K562 (cell line): ENCODE measurements around the gene LYSMD1. TPM values are rescaled to one million over a fixed set of nuclear protein-coding genes. Genes with fewer than 3 reads are reported as not detected.

Experiments
- CBFB ChIP-seq: sonication (generic); formaldehyde crosslinking; IDR thresholded peaks from 2 replicates; pipeline ENCODE4 v1.4.0; 2020; ENCODE audit warnings: mild to moderate bottlenecking, missing genetic modification reagents
- CBX1 ChIP-seq: sonication (generic); IDR thresholded peaks from 2 replicates; pipeline ENCODE4 v1.6.1; 2016; ENCODE audit warnings: antibody characterized with exemption, low read depth, mild to moderate bottlenecking
- GATAD2B ChIP-seq: fragments of 450-650 bp; IDR thresholded peaks from 2 replicates; pipeline ENCODE4 v1.6.1; 2017; ENCODE audit warnings: mild to moderate bottlenecking, borderline replicate concordance
- HCFC1 ChIP-seq: IDR thresholded peaks from 2 replicates; pipeline ENCODE4 v1.6.1; 2012; ENCODE audit warnings: low read depth, low read length, improper control_type of control experiment
- HDAC3 ChIP-seq: fragments of 450-650 bp; IDR thresholded peaks from 2 replicates; pipeline ENCODE4 v1.6.1; 2018; ENCODE audit warnings: borderline replicate concordance, mild to moderate bottlenecking, moderate library complexity; ENCODE audit not compliant: partially characterized antibody
- HNRNPK ChIP-seq: fragments of 200-400 bp; formaldehyde crosslinking; IDR thresholded peaks from one replicate; pipeline ENCODE4 v1.6.1; 2018; ENCODE audit warnings: mild to moderate bottlenecking, low read depth, low read length; ENCODE audit not compliant: poor library complexity, severe bottlenecking
- JUN ChIP-seq, 2 experiments: sonication (generic) in 1 of 2; formaldehyde crosslinking in 1 of 2; IDR thresholded peaks; 2 replicates each; pipeline versions ENCODE4 v1.6.1 to v1.8.0; 2012 to 2022; ENCODE audit warnings: borderline replicate concordance in 2 of 2, mild to moderate bottlenecking in 2 of 2, improper control_type of control experiment in 1 of 2, low read depth in 1 of 2, low read length in 1 of 2, missing genetic modification reagents in 1 of 2
- NCOR1 ChIP-seq: fragments of 450-650 bp; IDR thresholded peaks from 2 replicates; pipeline ENCODE4 v1.6.1; 2016; ENCODE audit warnings: mild to moderate bottlenecking, moderate library complexity
- PURB ChIP-seq: sonication (generic); formaldehyde crosslinking; IDR thresholded peaks from 2 replicates; pipeline ENCODE4 v1.9.0; 2021; ENCODE audit warnings: low read depth, mild to moderate bottlenecking, missing genetic modification reagents
- RBM39 ChIP-seq: fragments of 200-400 bp; formaldehyde crosslinking; optimal IDR thresholded peaks from 2 replicates; pipeline ENCODE3; 2018; ENCODE audit warnings: low read depth, low read length
- SNAPC5 ChIP-seq: fragments of 250-450 bp; sonication (Bioruptor Pico); IDR thresholded peaks from 2 replicates; pipeline ENCODE4 v1.8.0; 2021; ENCODE audit warnings: moderate library complexity, mild to moderate bottlenecking, inconsistent platforms
- SNRNP70 ChIP-seq: fragments of 200-400 bp; formaldehyde crosslinking; optimal IDR thresholded peaks from 2 replicates; pipeline ENCODE3; 2017; ENCODE audit warnings: low read depth, low read length
- ZBTB1 ChIP-seq: sonication (generic); formaldehyde crosslinking; IDR thresholded peaks from 2 replicates; pipeline ENCODE4 v1.8.1; 2023; ENCODE audit warnings: missing genetic modification reagents, low read depth, mild to moderate bottlenecking, borderline replicate concordance
- ZBTB2 ChIP-seq: fragments of 450-650 bp; IDR thresholded peaks from 2 replicates; pipeline ENCODE4 v1.6.1; 2016; ENCODE audit warnings: antibody characterized with exemption
- ZNF124 ChIP-seq: sonication (generic); formaldehyde crosslinking; IDR thresholded peaks from 2 replicates; pipeline ENCODE4 v1.8.1; 2022; ENCODE audit warnings: missing genetic modification reagents
- ZNF239 ChIP-seq: fragments of 250-450 bp; sonication (Bioruptor Pico); IDR thresholded peaks from 2 replicates; pipeline ENCODE4 v1.4.0; 2020; ENCODE audit warnings: mild to moderate bottlenecking
- ZNF436 ChIP-seq: fragments of 250-450, 450-650 bp; sonication (Bioruptor Pico); formaldehyde crosslinking; IDR thresholded peaks from 2 replicates; pipeline ENCODE4 v1.7.0; 2020; ENCODE audit warnings: mild to moderate bottlenecking
- polyA plus RNA-seq, 8 experiments: library from polyadenylated mRNA; depleted of rRNA in 4 of 8; stranded (reverse) in 5 of 8; unstranded in 3 of 8; fragments of >200 nt; fragmentation: Nextera tagmentation in 2 of 8; fragmentation: Illumina TruSeq in 1 of 8; extraction: Ambion mirVana in 2 of 8; extraction: Trizol in 1 of 8; gene quantifications; 2 replicates each; pipeline versions ENCODE4 v1.2.1 to v1.2.3, GENCODE V29; 2011 to 2014; ENCODE audit warnings: inconsistent platforms in 1 of 8, missing spikeins in 1 of 8
- total RNA-seq, 7 experiments: library from RNA; depleted of rRNA in 6 of 7; stranded (reverse); fragments of >200 nt in 6 of 7; fragmentation: Illumina TruSeq in 2 of 7; extraction: Trizol in 2 of 7; gene quantifications; 2 replicates each; pipeline versions ENCODE4 v1.2.1 to v1.2.3, GENCODE V29; 2011 to 2021; ENCODE audit warnings: low replicate concordance in 1 of 7
- TF ChIP-seq, protein P1 (sequence below): IDR thresholded peaks from 2 replicates; pipeline ENCODE4 v1.6.1; 2014; ENCODE audit warnings: antibody characterized with exemption
- TF ChIP-seq, protein P2 (sequence below): fragments of 150-350 bp; conservative IDR thresholded peaks from 2 replicates; pipeline ENCODE4 v1.6.1; 2014; ENCODE audit warnings: low read length
- TF ChIP-seq, protein P3 (sequence below): fragments of 250-450 bp; sonication (Bioruptor Pico); IDR thresholded peaks from 2 replicates; pipeline ENCODE4 v1.5.0; 2022; ENCODE audit warnings: mild to moderate bottlenecking

LYSMD1 gene
- total and polyA plus RNA-seq, 9 of the 15 experiments (the other 6 are each of a cell fraction or from before 2014, with no cell fraction given), result 2.2 to 9.4 (median 6.0) TPM

DNA sequence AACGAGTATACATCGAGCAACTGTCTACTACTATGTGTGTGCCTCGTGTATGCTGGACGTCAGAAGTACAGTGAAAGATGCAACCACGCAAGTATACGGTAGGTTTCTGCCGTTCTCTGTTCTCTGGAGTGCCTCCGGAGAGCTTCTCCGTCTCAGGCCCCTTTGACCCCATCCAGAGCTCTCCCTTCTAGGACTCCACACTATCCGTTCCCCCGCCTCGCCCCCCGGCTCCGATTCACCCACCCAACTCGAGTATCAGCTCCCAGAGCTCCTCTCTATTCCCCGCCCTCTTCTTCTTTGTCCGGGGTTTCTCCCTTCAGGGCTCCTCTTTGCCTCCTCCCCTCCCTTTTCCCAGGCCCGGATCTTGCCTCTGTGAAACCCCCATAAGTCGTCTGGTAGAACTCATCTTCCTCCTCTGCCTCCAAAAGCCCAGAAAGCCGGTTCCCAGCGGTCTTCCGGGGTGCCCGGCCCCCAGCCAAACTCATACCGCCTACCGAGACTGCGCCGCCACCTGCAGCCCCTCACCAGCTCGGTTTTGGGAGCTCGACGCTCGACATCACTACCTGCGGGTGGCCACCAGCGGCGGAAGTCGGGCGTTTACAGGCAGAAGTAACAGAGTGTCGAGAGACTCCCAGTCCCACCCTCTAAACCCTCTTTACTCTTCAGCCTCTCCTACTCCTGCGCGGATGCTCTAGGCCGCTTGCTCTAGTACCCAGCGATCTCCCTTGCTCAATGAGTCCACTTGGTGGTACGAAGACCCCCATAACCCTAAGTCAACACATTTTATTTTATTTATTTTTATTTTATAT, 24.1 kb upstream of the LYSMD1 start, which contains the start of gene VPS72 (continued):
- TF ChIP-seq, protein P1, sequence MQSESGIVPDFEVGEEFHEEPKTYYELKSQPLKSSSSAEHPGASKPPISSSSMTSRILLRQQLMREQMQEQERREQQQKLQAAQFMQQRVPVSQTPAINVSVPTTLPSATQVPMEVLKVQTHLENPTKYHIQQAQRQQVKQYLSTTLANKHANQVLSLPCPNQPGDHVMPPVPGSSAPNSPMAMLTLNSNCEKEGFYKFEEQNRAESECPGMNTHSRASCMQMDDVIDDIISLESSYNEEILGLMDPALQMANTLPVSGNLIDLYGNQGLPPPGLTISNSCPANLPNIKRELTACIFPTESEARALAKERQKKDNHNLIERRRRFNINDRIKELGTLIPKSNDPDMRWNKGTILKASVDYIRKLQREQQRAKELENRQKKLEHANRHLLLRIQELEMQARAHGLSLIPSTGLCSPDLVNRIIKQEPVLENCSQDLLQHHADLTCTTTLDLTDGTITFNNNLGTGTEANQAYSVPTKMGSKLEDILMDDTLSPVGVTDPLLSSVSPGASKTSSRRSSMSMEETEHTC, result no peak
- TF ChIP-seq, protein P2, sequence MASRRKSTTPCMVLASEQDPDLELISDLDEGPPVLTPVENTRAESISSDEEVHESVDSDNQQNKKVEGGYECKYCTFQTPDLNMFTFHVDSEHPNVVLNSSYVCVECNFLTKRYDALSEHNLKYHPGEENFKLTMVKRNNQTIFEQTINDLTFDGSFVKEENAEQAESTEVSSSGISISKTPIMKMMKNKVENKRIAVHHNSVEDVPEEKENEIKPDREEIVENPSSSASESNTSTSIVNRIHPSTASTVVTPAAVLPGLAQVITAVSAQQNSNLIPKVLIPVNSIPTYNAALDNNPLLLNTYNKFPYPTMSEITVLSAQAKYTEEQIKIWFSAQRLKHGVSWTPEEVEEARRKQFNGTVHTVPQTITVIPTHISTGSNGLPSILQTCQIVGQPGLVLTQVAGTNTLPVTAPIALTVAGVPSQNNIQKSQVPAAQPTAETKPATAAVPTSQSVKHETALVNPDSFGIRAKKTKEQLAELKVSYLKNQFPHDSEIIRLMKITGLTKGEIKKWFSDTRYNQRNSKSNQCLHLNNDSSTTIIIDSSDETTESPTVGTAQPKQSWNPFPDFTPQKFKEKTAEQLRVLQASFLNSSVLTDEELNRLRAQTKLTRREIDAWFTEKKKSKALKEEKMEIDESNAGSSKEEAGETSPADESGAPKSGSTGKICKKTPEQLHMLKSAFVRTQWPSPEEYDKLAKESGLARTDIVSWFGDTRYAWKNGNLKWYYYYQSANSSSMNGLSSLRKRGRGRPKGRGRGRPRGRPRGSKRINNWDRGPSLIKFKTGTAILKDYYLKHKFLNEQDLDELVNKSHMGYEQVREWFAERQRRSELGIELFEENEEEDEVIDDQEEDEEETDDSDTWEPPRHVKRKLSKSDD, result no peak
- TF ChIP-seq HCFC1, result peak; percentile 81
- TF ChIP-seq JUN (IDR thresholded peaks at IDR 0.05; ENCODE audit: borderline replicate concordance, low read depth, low read length), result 0 out of 2 replicates have a peak, but pooled peaks have one; percentile 13
- TF ChIP-seq JUN (CRISPR knock-in tag; IDR thresholded peaks at IDR 0.05; ENCODE audit: borderline replicate concordance), result no peak
- TF ChIP-seq, protein P3, sequence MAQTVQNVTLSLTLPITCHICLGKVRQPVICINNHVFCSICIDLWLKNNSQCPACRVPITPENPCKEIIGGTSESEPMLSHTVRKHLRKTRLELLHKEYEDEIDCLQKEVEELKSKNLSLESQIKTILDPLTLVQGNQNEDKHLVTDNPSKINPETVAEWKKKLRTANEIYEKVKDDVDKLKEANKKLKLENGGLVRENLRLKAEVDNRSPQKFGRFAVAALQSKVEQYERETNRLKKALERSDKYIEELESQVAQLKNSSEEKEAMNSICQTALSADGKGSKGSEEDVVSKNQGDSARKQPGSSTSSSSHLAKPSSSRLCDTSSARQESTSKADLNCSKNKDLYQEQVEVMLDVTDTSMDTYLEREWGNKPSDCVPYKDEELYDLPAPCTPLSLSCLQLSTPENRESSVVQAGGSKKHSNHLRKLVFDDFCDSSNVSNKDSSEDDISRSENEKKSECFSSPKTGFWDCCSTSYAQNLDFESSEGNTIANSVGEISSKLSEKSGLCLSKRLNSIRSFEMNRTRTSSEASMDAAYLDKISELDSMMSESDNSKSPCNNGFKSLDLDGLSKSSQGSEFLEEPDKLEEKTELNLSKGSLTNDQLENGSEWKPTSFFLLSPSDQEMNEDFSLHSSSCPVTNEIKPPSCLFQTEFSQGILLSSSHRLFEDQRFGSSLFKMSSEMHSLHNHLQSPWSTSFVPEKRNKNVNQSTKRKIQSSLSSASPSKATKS (CRISPR knock-in tag), result no peak
- 0 out of 2 replicates have a peak, but pooled peaks have one; percentile 24 for TF ChIP-seq ZBTB2
- no peak for TF ChIP-seq CBFB
- peak; percentile 71; the same call in 1 of the 2 replicates for TF ChIP-seq GATAD2B
- TF ChIP-seq ZNF436, result no peak
- TF ChIP-seq ZNF239, result no peak
- TF ChIP-seq SNRNP70, result no peak
- no peak for TF ChIP-seq CBX1
- no peak for TF ChIP-seq HNRNPK
- no peak for TF ChIP-seq ZNF124
- peak; percentile 42 for TF ChIP-seq RBM39
- TF ChIP-seq SNAPC5 (CRISPR knock-in tag), result no peak
- no peak for TF ChIP-seq PURB (CRISPR knock-in tag)
- no peak for TF ChIP-seq ZBTB1 (CRISPR knock-in tag)
- TF ChIP-seq HDAC3, result no peak
- peak; percentile 36; the same call in 1 of the 2 replicates for TF ChIP-seq NCOR1
